HepG2 (cell line): ENCODE data around the gene ARHGAP19. TPM values are rescaled to one million over a fixed set of nuclear protein-coding genes. Genes with fewer than 3 reads are reported as not detected.

Experiments used
- ATF3 ChIP-seq: sonication (generic); formaldehyde crosslinking; IDR thresholded peaks from 2 replicates; pipeline ENCODE4 v1.4.0; 2020; ENCODE audit warnings: missing genetic modification reagents
- ATF7 ChIP-seq, 2 experiments: fragments of 450-650 bp in 1 of 2; sonication (generic) in 1 of 2; formaldehyde crosslinking in 1 of 2; IDR thresholded peaks; 2 replicates each; pipeline versions ENCODE4 v1.4.0 to v1.6.1; 2016 to 2020; ENCODE audit warnings: antibody characterized with exemption in 1 of 2, mild to moderate bottlenecking in 1 of 2, missing genetic modification reagents in 1 of 2
- DRAP1 ChIP-seq: IDR thresholded peaks from 2 replicates; pipeline ENCODE4 v1.6.1; 2016; ENCODE audit warnings: missing genetic modification reagents, missing compliant biosample characterization
- EP300 ChIP-seq, 3 experiments: sonication (generic) in 1 of 3; formaldehyde crosslinking in 1 of 3; IDR thresholded peaks; 2 replicates each; pipeline versions ENCODE4 v1.5.1 to v1.6.1; 2011 to 2020; ENCODE audit warnings: low read depth in 2 of 3, low read length in 2 of 3, borderline replicate concordance in 1 of 3, improper control_type of control experiment in 1 of 3, mild to moderate bottlenecking in 1 of 3, missing genetic modification reagents in 1 of 3, moderate library complexity in 1 of 3
- FOSL1 ChIP-seq: sonication (generic); formaldehyde crosslinking; IDR thresholded peaks from 2 replicates; pipeline ENCODE4 v1.9.0; 2021; ENCODE audit warnings: missing genetic modification reagents, borderline replicate concordance
- FOXK1 ChIP-seq: sonication (generic); formaldehyde crosslinking; IDR thresholded peaks from 2 replicates; pipeline ENCODE4 v1.4.0; 2020; ENCODE audit warnings: low read depth, missing genetic modification reagents, borderline replicate concordance
- FOXP4 ChIP-seq: sonication (generic); formaldehyde crosslinking; IDR thresholded peaks from 2 replicates; pipeline ENCODE4 v1.4.0; 2020; ENCODE audit warnings: missing genetic modification reagents
- GABPA ChIP-seq, 2 experiments: IDR thresholded peaks; 2 replicates each; pipeline ENCODE4 v1.6.1; 2011 to 2016; ENCODE audit warnings: low read depth in 2 of 2, low read length in 1 of 2, missing biosample characterization in 1 of 2, missing genetic modification characterization in 1 of 2
- JUND ChIP-seq: sonication (generic); formaldehyde crosslinking; IDR thresholded peaks from 2 replicates; pipeline ENCODE4 v1.8.0; 2022; ENCODE audit warnings: mild to moderate bottlenecking, missing genetic modification reagents
- MED1 ChIP-seq: sonication (generic); formaldehyde crosslinking; IDR thresholded peaks from 2 replicates; pipeline ENCODE4 v1.4.0; 2020; ENCODE audit warnings: missing genetic modification reagents
- NCOR1 ChIP-seq: fragments of 200-600 bp; sonication (generic); IDR thresholded peaks from 2 replicates; pipeline ENCODE4 v1.7.0; 2017; ENCODE audit warnings: antibody characterized with exemption, low read length, borderline replicate concordance
- PATZ1 ChIP-seq: sonication (generic); formaldehyde crosslinking; IDR thresholded peaks from 2 replicates; pipeline ENCODE4 v1.4.0; 2020; ENCODE audit warnings: missing genetic modification reagents
- SALL1 ChIP-seq: sonication (generic); formaldehyde crosslinking; IDR thresholded peaks from 2 replicates; pipeline ENCODE4 v1.8.0; 2022; ENCODE audit warnings: mild to moderate bottlenecking, missing genetic modification reagents
- SP5 ChIP-seq: IDR thresholded peaks from 2 replicates; pipeline ENCODE4 v1.6.1; 2016; ENCODE audit warnings: low read depth, borderline replicate concordance
- TCF7L2 ChIP-seq: IDR thresholded peaks from 2 replicates; pipeline ENCODE4 v1.6.1; 2011; ENCODE audit warnings: mild to moderate bottlenecking, low read depth, low read length, moderate library complexity
- TEAD3 ChIP-seq: optimal IDR thresholded peaks from 2 replicates; pipeline ENCODE3; 2016; ENCODE audit warnings: borderline replicate concordance
- THAP11 ChIP-seq: IDR thresholded peaks from 2 replicates; pipeline ENCODE4 v1.6.1; 2016; ENCODE audit warnings: missing biosample characterization, missing genetic modification reagents
- ZBTB3 ChIP-seq: sonication (generic); formaldehyde crosslinking; IDR thresholded peaks from 2 replicates; pipeline ENCODE4 v1.4.0; 2020; ENCODE audit warnings: low read depth, mild to moderate bottlenecking, moderate library complexity, missing genetic modification reagents, borderline replicate concordance
- ZNF121 ChIP-seq: sonication (generic); formaldehyde crosslinking; IDR thresholded peaks from 2 replicates; pipeline ENCODE4 v1.5.0; 2020; ENCODE audit warnings: mild to moderate bottlenecking, missing genetic modification reagents
- ZNF607 ChIP-seq: sonication (generic); formaldehyde crosslinking; IDR thresholded peaks from 2 replicates; pipeline ENCODE4 v1.5.1; 2020; ENCODE audit warnings: missing genetic modification reagents, mild to moderate bottlenecking, borderline replicate concordance
- ZNF768 ChIP-seq: sonication (generic); formaldehyde crosslinking; IDR thresholded peaks from 2 replicates; pipeline ENCODE4 v1.4.0; 2020; ENCODE audit warnings: missing genetic modification reagents
- ZNF792 ChIP-seq: IDR thresholded peaks from 2 replicates; pipeline ENCODE4 v1.6.1; 2016
- polyA plus RNA-seq, 8 experiments: library from polyadenylated mRNA; depleted of rRNA in 3 of 8; stranded (reverse) in 7 of 8; unstranded in 1 of 8; fragments of >200 nt; fragmentation: Illumina TruSeq in 4 of 8; extraction: Trizol in 4 of 8; gene quantifications; 2 replicates each; pipeline versions ENCODE4 v1.2.1 to v1.2.3, GENCODE V29; 2011 to 2016; ENCODE audit warnings: low read depth in 4 of 8, missing spikeins in 1 of 8, mixed read lengths in 1 of 8; ENCODE audit not compliant: insufficient read depth in 1 of 8
- total RNA-seq, 5 experiments: library from RNA; depleted of rRNA; stranded (reverse); fragments of >200 nt; fragmentation: Illumina TruSeq; extraction: Trizol; gene quantifications; 2 replicates each; pipeline ENCODE4 v1.2.3, GENCODE V29; 2016; ENCODE audit warnings: low read depth in 1 of 5

ARHGAP19 gene
- total and polyA plus RNA-seq, 2 of the 13 experiments (the other 11 are each of a cell fraction or from before 2014, with no cell fraction given), result 7.6 to 10.0 TPM

- peak; percentile 16; the same call in 1 of the 2 replicates for TF ChIP-seq ZNF121 (CRISPR knock-in tag)
- TF ChIP-seq MED1 (CRISPR knock-in tag), result no peak
- TF ChIP-seq SP5 (CRISPR knock-in tag), result 0 out of 2 replicates have a peak, but pooled peaks have one; percentile 15
- TF ChIP-seq FOXK1 (CRISPR knock-in tag), result peak; percentile 35; the same call in 1 of the 2 replicates
- no peak for TF ChIP-seq ZNF768
- TF ChIP-seq TCF7L2, result no peak
- peak; percentile 77 for TF ChIP-seq SALL1 (CRISPR knock-in tag)
- TF ChIP-seq ZNF607, result no peak
- TF ChIP-seq TEAD3 (CRISPR knock-in tag), result peak; percentile 43
- peak; percentile 35; the same call in 1 of the 2 replicates for TF ChIP-seq FOSL1 (CRISPR knock-in tag)
- 0 out of 2 replicates have a peak, but pooled peaks have one; percentile 24 for TF ChIP-seq ZNF792 (CRISPR knock-in tag)
- TF ChIP-seq ATF7 (IDR thresholded peaks at IDR 0.05), result 0 out of 2 replicates have a peak, but pooled peaks have one; percentile 11
- no peak for TF ChIP-seq ATF7 (CRISPR knock-in tag; IDR thresholded peaks at IDR 0.05)
- peak; percentile 94 for TF ChIP-seq FOXP4 (CRISPR knock-in tag)
- TF ChIP-seq JUND, result peak; percentile 85
- peak; percentile 26; the same call in 1 of the 2 replicates for TF ChIP-seq PATZ1 (CRISPR knock-in tag)
- peak; percentile 87 for TF ChIP-seq ATF3 (CRISPR knock-in tag)
- TF ChIP-seq GABPA (IDR thresholded peaks at IDR 0.05; ENCODE audit: low read depth, low read length), result no peak
- TF ChIP-seq GABPA (CRISPR knock-in tag; IDR thresholded peaks at IDR 0.05; ENCODE audit: low read depth), result 0 out of 2 replicates have a peak, but pooled peaks have one; percentile 21
- no peak for TF ChIP-seq DRAP1 (CRISPR knock-in tag)
- TF ChIP-seq THAP11 (CRISPR knock-in tag), result peak; percentile 29; the same call in 1 of the 2 replicates
- TF ChIP-seq NCOR1, result peak; percentile 24; the same call in 1 of the 2 replicates
- 0 out of 4 replicates have a peak, but pooled peaks of 1 of the 2 experiments have one; percentile 18 for TF ChIP-seq EP300 (IDR thresholded peaks at IDR 0.05; ENCODE audit: low read depth in 2 of 2, low read length in 2 of 2)
- no peak for TF ChIP-seq EP300 (CRISPR knock-in tag; IDR thresholded peaks at IDR 0.05; ENCODE audit: borderline replicate concordance)
- TF ChIP-seq ZBTB3 (CRISPR knock-in tag), result no peak
Observed at GRCh38 chr10:97279121-97279815, 13.2 kb downstream of the ARHGAP19 start (continued).
